Uterus (tissue), 2 donors: ENCODE results near the gene NKIRAS2.

Experiments used
- POLR2A ChIP-seq, 2 donors: fragments of 450-650 bp; IDR thresholded peaks; one replicate each; pipeline ENCODE4 v1.6.1; 2016; ENCODE audit warnings: antibody characterized with exemption in 2 of 2, mild to moderate bottlenecking in 1 of 2, moderate library complexity in 1 of 2
- TF ChIP-seq, protein P1 (sequence below), 4 experiments: fragments of 200-600 bp in 2 of 4; fragments of 450-650 bp in 2 of 4; sonication (generic) in 2 of 4; IDR thresholded peaks; one replicate each; pipeline ENCODE4 v1.5.1; 2016 to 2019; ENCODE audit warnings: antibody characterized with exemption in 4 of 4, mild to moderate bottlenecking in 2 of 4, moderate library complexity in 1 of 4

DNA sequence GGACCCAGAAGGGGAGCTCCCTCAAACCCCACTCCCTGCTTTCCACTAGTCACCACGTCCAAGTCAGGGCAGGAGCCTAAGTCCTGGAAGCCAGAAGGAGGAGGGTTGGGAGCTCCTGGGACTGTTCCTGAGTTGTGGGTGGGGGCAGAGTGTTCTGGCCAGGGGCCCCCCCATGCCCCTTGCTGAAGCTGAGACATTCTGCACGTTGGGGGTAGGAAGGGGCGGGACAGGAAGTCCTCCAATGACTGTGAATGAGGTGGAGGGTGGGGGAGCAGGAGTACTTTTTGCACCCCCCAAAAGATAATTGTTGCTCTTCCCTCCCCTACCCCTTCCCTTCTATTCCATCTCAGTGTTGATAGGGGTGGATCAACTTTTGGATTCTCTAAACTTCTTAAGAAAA lies 51.9 kb downstream of the NKIRAS2 start:
- no peak for TF ChIP-seq POLR2A (IDR thresholded peaks at IDR 0.05)
- TF ChIP-seq, protein P1, sequence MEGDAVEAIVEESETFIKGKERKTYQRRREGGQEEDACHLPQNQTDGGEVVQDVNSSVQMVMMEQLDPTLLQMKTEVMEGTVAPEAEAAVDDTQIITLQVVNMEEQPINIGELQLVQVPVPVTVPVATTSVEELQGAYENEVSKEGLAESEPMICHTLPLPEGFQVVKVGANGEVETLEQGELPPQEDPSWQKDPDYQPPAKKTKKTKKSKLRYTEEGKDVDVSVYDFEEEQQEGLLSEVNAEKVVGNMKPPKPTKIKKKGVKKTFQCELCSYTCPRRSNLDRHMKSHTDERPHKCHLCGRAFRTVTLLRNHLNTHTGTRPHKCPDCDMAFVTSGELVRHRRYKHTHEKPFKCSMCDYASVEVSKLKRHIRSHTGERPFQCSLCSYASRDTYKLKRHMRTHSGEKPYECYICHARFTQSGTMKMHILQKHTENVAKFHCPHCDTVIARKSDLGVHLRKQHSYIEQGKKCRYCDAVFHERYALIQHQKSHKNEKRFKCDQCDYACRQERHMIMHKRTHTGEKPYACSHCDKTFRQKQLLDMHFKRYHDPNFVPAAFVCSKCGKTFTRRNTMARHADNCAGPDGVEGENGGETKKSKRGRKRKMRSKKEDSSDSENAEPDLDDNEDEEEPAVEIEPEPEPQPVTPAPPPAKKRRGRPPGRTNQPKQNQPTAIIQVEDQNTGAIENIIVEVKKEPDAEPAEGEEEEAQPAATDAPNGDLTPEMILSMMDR (IDR thresholded peaks at IDR 0.05) = no peak
